H1 (cell line): ENCODE measurements around the gene NECAP2. TPM values are rescaled to one million over a fixed set of nuclear protein-coding genes. Genes with fewer than 3 reads are reported as not detected.

Experiments used
- CTCF ChIA-PET: fragments of 300-600 bp; sonication (Branson Sonifier 250); formaldehyde crosslinking; loops from one replicate; lab custom pipeline; 2021; ENCODE audit not compliant: partially characterized antibody; lab: Charles Lee
- POLR2A ChIA-PET: fragments of 300-600 bp; sonication (Branson Sonifier 250); formaldehyde crosslinking; loops from one replicate; lab custom pipeline; 2021; ENCODE audit warnings: inconsistent platforms; ENCODE audit not compliant: partially characterized antibody; lab: Charles Lee
- DNase-seq, 2 experiments: peaks; one replicate each; pipeline versions ENCODE4 v3.0.0 to v3.0.0-alpha.2; 2010 to 2022; ENCODE audit warnings: low spot score in 2 of 2, low read depth in 1 of 2, mixed read lengths in 1 of 2
- FAIRE-seq: peaks from 2 replicates; lab custom pipeline; 2011; peaks lifted over from hg19 to GRCh38; lab: Jason Lieb, UNC
- H2AFZ ChIP-seq: 2 replicates; pipeline ENCODE4 v1.8.1; 2012; ENCODE audit warnings: low read length, inconsistent platforms
- H2AK5ac ChIP-seq: 2 replicates; pipeline ENCODE4 v1.6.1; 2013; ENCODE audit warnings: low read depth, low read length
- H2BK120ac ChIP-seq: replicated peaks from 2 replicates; pipeline ENCODE3; 2013; ENCODE audit warnings: low read depth, low read length, inconsistent platforms
- H2BK12ac ChIP-seq: 2 replicates; pipeline ENCODE4 v1.6.1; 2013; ENCODE audit warnings: low read depth, low read length
- H2BK15ac ChIP-seq: 2 replicates; pipeline ENCODE4 v1.6.1; 2013; ENCODE audit warnings: low read length
- H2BK20ac ChIP-seq: 2 replicates; pipeline ENCODE4 v1.6.1; 2013; ENCODE audit warnings: low read length
- H2BK5ac ChIP-seq: 2 replicates; pipeline ENCODE4 v1.6.1; 2013; ENCODE audit warnings: low read depth, low read length
- H3K14ac ChIP-seq: 2 replicates; pipeline ENCODE4 v1.6.1; 2013; ENCODE audit warnings: inconsistent platforms; ENCODE audit not compliant: insufficient read length
- H3K18ac ChIP-seq: 2 replicates; pipeline ENCODE4 v1.6.1; 2013; ENCODE audit warnings: low read length; ENCODE audit errors: extremely low read depth
- H3K23ac ChIP-seq: 2 replicates; pipeline ENCODE4 v1.6.1; 2013; ENCODE audit warnings: inconsistent platforms; ENCODE audit not compliant: insufficient read length
- H3K23me2 ChIP-seq: 2 replicates; pipeline ENCODE4 v1.6.1; 2013; ENCODE audit warnings: low read depth, low read length
- H3K27ac ChIP-seq: 2 replicates; pipeline ENCODE4 v1.6.1; 2011; ENCODE audit warnings: low read depth, low read length, inconsistent platforms
- H3K27me3 ChIP-seq, 4 experiments: replicated peaks in 1 of 4; 1 replicate in 1 of 4; 2 replicates in 3 of 4; pipeline versions ENCODE4 v1.6.1 to v1.8.1; 2011 to 2013; ENCODE audit warnings: low read length in 3 of 4, mild to moderate bottlenecking in 3 of 4, inconsistent platforms in 2 of 4, mixed read lengths in 2 of 4, moderate library complexity in 1 of 4; ENCODE audit not compliant: control insufficient read depth in 3 of 4, insufficient read depth in 3 of 4; ENCODE audit errors: extremely low read depth in 1 of 4
- H3K36me3 ChIP-seq, 4 experiments: 2 replicates each; pipeline versions ENCODE4 v1.6.1 to v1.8.1; 2011 to 2013; ENCODE audit warnings: mild to moderate bottlenecking in 4 of 4, low read length in 3 of 4, moderate library complexity in 2 of 4, control low read depth in 1 of 4, inconsistent platforms in 1 of 4; ENCODE audit not compliant: insufficient read depth in 4 of 4, control insufficient read depth in 2 of 4
- H3K4ac ChIP-seq: replicated peaks from 2 replicates; pipeline ENCODE3; 2013; ENCODE audit warnings: low read length, low read depth, mixed read lengths, inconsistent platforms; ENCODE audit not compliant: insufficient read length
- H3K4me1 ChIP-seq, 4 experiments: replicated peaks in 1 of 4; 1 replicate in 1 of 4; 2 replicates in 3 of 4; pipeline versions ENCODE4 v1.6.1 to v1.8.1; 2011 to 2013; ENCODE audit warnings: low read length in 3 of 4, inconsistent platforms in 2 of 4, mixed read lengths in 1 of 4; ENCODE audit not compliant: insufficient read depth in 4 of 4, control insufficient read depth in 3 of 4
- H3K4me2 ChIP-seq, 2 experiments: 2 replicates each; pipeline versions ENCODE4 v1.6.1 to v1.8.1; 2011 to 2013; ENCODE audit warnings: low read depth in 2 of 2, low read length in 2 of 2, control low read depth in 1 of 2, inconsistent platforms in 1 of 2, mild to moderate bottlenecking in 1 of 2; ENCODE audit not compliant: insufficient read depth in 1 of 2
- H3K4me3 ChIP-seq, 4 experiments: fragments of 200-600, 300-600 bp in 1 of 4; sonication (generic), shearing (Covaris generic), sonication (Bioruptor Twin) in 1 of 4; 2 replicates each; pipeline versions ENCODE4 v1.5.1 to v1.8.1; 2011 to 2016; ENCODE audit warnings: low read length in 4 of 4, low read depth in 3 of 4, control low read depth in 2 of 4, inconsistent platforms in 2 of 4, mild to moderate bottlenecking in 2 of 4, mixed read lengths in 1 of 4, moderate library complexity in 1 of 4; ENCODE audit not compliant: insufficient read depth in 2 of 4; ENCODE audit errors: extremely low read depth in 1 of 4
- H3K56ac ChIP-seq: replicated peaks from 2 replicates; pipeline ENCODE3; 2013; ENCODE audit warnings: low read depth, mild to moderate bottlenecking, mixed read lengths, low read length, inconsistent platforms; ENCODE audit not compliant: insufficient read length
- H3K79me1 ChIP-seq: 2 replicates; pipeline ENCODE4 v1.6.1; 2013; ENCODE audit warnings: low read depth, low read length, control low read depth
- H3K79me2 ChIP-seq, 2 experiments: 2 replicates each; pipeline versions ENCODE4 v1.6.1 to v1.8.1; 2012 to 2013; ENCODE audit warnings: low read length in 2 of 2, mild to moderate bottlenecking in 2 of 2, inconsistent platforms in 1 of 2; ENCODE audit not compliant: insufficient read depth in 2 of 2, control insufficient read depth in 1 of 2
- H3K9ac ChIP-seq, 4 experiments: replicated peaks in 1 of 4; 1 replicate in 1 of 4; 2 replicates in 3 of 4; pipeline versions ENCODE4 v1.6.1 to v1.8.1; 2011 to 2013; ENCODE audit warnings: low read depth in 3 of 4, low read length in 3 of 4, control low read depth in 2 of 4, mild to moderate bottlenecking in 2 of 4, moderate library complexity in 2 of 4, inconsistent platforms in 1 of 4; ENCODE audit errors: extremely low read depth in 1 of 4
- H3K9me3 ChIP-seq, 2 experiments: 2 replicates each; pipeline versions ENCODE4 v1.6.1 to v1.8.1; 2012 to 2013; ENCODE audit warnings: mild to moderate bottlenecking in 2 of 2, moderate library complexity in 2 of 2, control low read depth in 1 of 2, inconsistent platforms in 1 of 2, low read depth in 1 of 2, low read length in 1 of 2, mixed read lengths in 1 of 2; ENCODE audit not compliant: insufficient read depth in 2 of 2
- H4K20me1 ChIP-seq, 2 experiments: replicated peaks in 1 of 2; 2 replicates each; pipeline versions ENCODE3 to v1.8.1; 2011 to 2013; ENCODE audit warnings: inconsistent platforms in 2 of 2, low read length in 2 of 2, mild to moderate bottlenecking in 1 of 2; ENCODE audit not compliant: insufficient read depth in 2 of 2, control insufficient read depth in 1 of 2
- H4K5ac ChIP-seq: 2 replicates; pipeline ENCODE4 v1.6.1; 2013; ENCODE audit warnings: low read length, low read depth, mixed read lengths, inconsistent platforms; ENCODE audit not compliant: insufficient read length
- H4K8ac ChIP-seq: 2 replicates; pipeline ENCODE4 v1.8.0; 2013; ENCODE audit warnings: mild to moderate bottlenecking, moderate library complexity, low read length, inconsistent platforms; ENCODE audit not compliant: insufficient read depth; ENCODE audit errors: extremely low read depth
- H4K91ac ChIP-seq: replicated peaks from 2 replicates; pipeline ENCODE3; 2013; ENCODE audit warnings: low read length, mixed read lengths, inconsistent platforms; ENCODE audit not compliant: insufficient read length
- CBX5 ChIP-seq: fragments of 300-800, 300-1000 bp; sonication (generic); IDR thresholded peaks from 2 replicates; pipeline ENCODE4 v1.7.1; 2016; ENCODE audit warnings: antibody characterized with exemption, low read length, low read depth
- CTBP2 ChIP-seq: IDR thresholded peaks from 2 replicates; pipeline ENCODE4 v1.7.0; 2011; ENCODE audit warnings: borderline replicate concordance, mild to moderate bottlenecking, moderate library complexity, mixed read lengths, low read length; ENCODE audit not compliant: insufficient read depth, insufficient read length
- CTCF ChIP-seq, 3 experiments: IDR thresholded peaks; 1 replicate in 2 of 3; 2 replicates in 1 of 3; pipeline versions ENCODE4 v1.5.1 to v1.6.1; 2011; ENCODE audit warnings: low read length in 3 of 3, mild to moderate bottlenecking in 3 of 3, inconsistent platforms in 2 of 3, low read depth in 1 of 3, moderate library complexity in 1 of 3; ENCODE audit not compliant: insufficient read depth in 1 of 3; ENCODE audit errors: control extremely low read depth in 1 of 3
- E2F6 ChIP-seq: IDR thresholded peaks from 2 replicates; pipeline ENCODE4 v1.6.1; 2012; ENCODE audit warnings: inconsistent platforms
- PHF8 ChIP-seq: fragments of 200-600 bp; sonication (generic); conservative IDR thresholded peaks from 2 replicates; pipeline ENCODE4 v1.7.1; 2012; ENCODE audit warnings: low read depth, mild to moderate bottlenecking, inconsistent platforms, low read length, moderate library complexity
- POLR2AphosphoS5 ChIP-seq: IDR thresholded peaks from 2 replicates; pipeline ENCODE4 v1.6.1; 2011; ENCODE audit warnings: low read depth, low read length
- RNF2 ChIP-seq: fragments of 200-900, 300-1000 bp; sonication (generic); IDR thresholded peaks from 2 replicates; pipeline ENCODE4 v1.7.1; 2016; ENCODE audit warnings: borderline replicate concordance, low read depth, mild to moderate bottlenecking, antibody characterized with exemption, low read length; ENCODE audit not compliant: poor library complexity, severe bottlenecking; ENCODE audit errors: missing control alignments
- ZNF274 ChIP-seq: IDR thresholded peaks from 2 replicates; pipeline ENCODE4 v1.7.0; 2012; ENCODE audit warnings: low read length, borderline replicate concordance; ENCODE audit errors: extremely low read depth
- WGBS, 2 experiments: shearing (Covaris generic) in 1 of 2; methylation state at CpG; one replicate each; pipeline versions ENCODE4 v1.1.6 to v1.1.7; 2013 to 2015; ENCODE audit warnings: low lambda C conversion rate in 2 of 2, mixed read lengths in 2 of 2, inconsistent platforms in 1 of 2, low coverage in 1 of 2, missing lambda C conversion rate in 1 of 2; ENCODE audit not compliant: insufficient replicate concordance in 2 of 2, insufficient coverage in 1 of 2, insufficient read length in 1 of 2; ENCODE audit errors: extremely low coverage in 1 of 2, missing lambda C conversion rate in 1 of 2; 5-methylcytosine and 5-hydroxymethylcytosine counted together
- polyA plus RNA-seq, 7 experiments: library from polyadenylated mRNA; depleted of rRNA in 3 of 7; stranded (reverse) in 5 of 7; unstranded in 2 of 7; fragments of >200 nt in 5 of 7; fragments of 200-250 nt in 2 of 7; gene quantifications; 1 replicate in 5 of 7; 2 replicates in 1 of 7; 4 replicates in 1 of 7; pipeline versions ENCODE4 v1.2.1 to v1.2.3, GENCODE V29; 2011 to 2013; ENCODE audit warnings: missing spikeins in 2 of 7, mixed read lengths in 2 of 7
- total RNA-seq: library from RNA; stranded (reverse); fragmentation: NEBNext Ultra II Directional; extraction: Animal tissue kit (Norgen Biotek cat#: 25700); gene quantifications from 2 replicates; pipeline ENCODE4 v1.2.1, GENCODE V29; 2021

The NECAP2 gene
- total and polyA plus RNA-seq, 2 of the 8 experiments (the other 6 are each of a cell fraction or from before 2014, with no cell fraction given) = 24.4 to 29.7 TPM

- Histone ChIP-seq H2BK120ac (no peak overlapping the region), H3K27ac (no peak overlapping the region), H2BK12ac (no peak overlapping the region), H3K36me3 (peaks cover 2 to 20% (median 4%) of the 10 kb centered on the region in 4 experiments; a peak in 3 of 8 replicates), H4K20me1 (peaks cover 0 to 6% of the 10 kb centered on the region in 2 experiments), H3K4me3 (no peak overlapping the region), H3K79me2 (no peaks in the 10 kb centered on the region), H4K91ac (no peak overlapping the region), H2AFZ (no peak overlapping the region), H3K4ac (no peak overlapping the region), H3K23ac (no peak overlapping the region), H4K5ac (no peak overlapping the region), H3K4me2 (no peak overlapping the region), H2BK20ac (no peak overlapping the region), H3K56ac (no peak overlapping the region), H2BK15ac (no peak overlapping the region), H3K9me3 (no peaks in the 10 kb centered on the region), H3K79me1 (no peaks in the 10 kb centered on the region), H3K9ac (no peak overlapping the region), H3K4me1 (no peaks in the 10 kb centered on the region), H3K23me2 (peaks cover 2% of the 10 kb centered on the region; the same call in 1 of the 2 replicates), H3K27me3 (no peaks in the 10 kb centered on the region), H3K14ac (no peak overlapping the region), H4K8ac (no peak overlapping the region), H2AK5ac (no peak overlapping the region), H3K18ac (no peak overlapping the region), H2BK5ac (no peak overlapping the region)
- no peak for DNase-seq
- ChIA-PET POLR2A (interaction anchor here (0.9 to 1.2 kb wide), 2 partner anchors 10 to 16 kb away, joined by 3 read pairs; no protein-coding TSS in a partner anchor), CTCF (interaction anchor here (1.3 to 5.1 kb wide), 3 partner anchors 16 to 165 kb away, joined by 3 to 17 read pairs (median 3); no protein-coding TSS in a partner anchor)
- WGBS, 2 experiments = 94% methylated on average over 6 of the region's 6 CpGs; no CpG with 5 or more reads in 1 of the 2 experiments
- no peak for FAIRE-seq
- TF ChIP-seq CTBP2 (no peak), ZNF274 (no peak), CBX5 (no peak), E2F6 (no peak), PHF8 (no peak), POLR2AphosphoS5 (no peak), RNF2 (no peak), CTCF (IDR thresholded peaks at IDR 0.05; ENCODE audit: control extremely low read depth in 1 of 3, insufficient read depth in 1 of 3, low read depth in 1 of 3, low read length in 3 of 3) (no peak)
Measured at GRCh38 chr1:16459352-16459925, 18.9 kb downstream of the NECAP2 start.
